ENCODE measurements around the gene CISD3.

DNA sequence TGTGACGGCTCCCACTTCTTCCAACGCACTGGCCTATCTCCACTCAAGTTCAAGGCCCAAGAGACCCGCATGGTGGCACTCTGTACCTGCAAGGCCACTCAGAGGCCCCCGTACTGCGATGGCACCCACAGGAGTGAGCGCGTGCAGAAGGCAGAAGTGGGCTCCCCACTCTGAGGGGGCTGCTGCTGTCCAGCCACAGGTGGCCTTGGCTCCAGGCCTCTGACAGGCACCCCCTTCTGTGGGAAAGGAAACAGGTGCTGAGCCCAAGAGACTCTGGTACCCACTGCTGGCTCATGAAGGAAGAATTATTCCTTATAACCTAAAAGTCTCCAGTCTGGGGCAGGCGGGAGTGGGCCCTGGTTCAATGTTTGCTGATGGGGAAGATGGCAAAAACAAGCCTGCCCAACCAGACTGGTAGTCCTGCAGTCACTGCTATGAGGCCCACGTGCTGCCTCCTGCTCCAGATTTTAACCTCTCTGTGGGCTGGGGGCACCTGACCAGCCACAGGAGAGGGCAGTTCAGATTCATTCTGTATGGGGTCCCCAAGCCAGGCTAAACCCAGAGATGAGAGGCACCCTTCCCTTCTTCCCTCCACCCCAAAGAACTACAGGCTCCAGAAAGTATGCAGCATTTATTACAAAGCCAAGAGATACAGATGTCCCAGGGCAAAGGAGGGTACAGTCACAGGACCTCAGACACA, 3.3 kb downstream of the CISD3 start:
- TF ChIP-seq GATA2 (IDR thresholded peaks at IDR 0.05; ENCODE audit: low read depth, low read length) = no peak
- TF ChIP-seq GATA3 (IDR thresholded peaks at IDR 0.05; ENCODE audit: low read depth, low read length) = no peak
